Measurements from ENCODE around the gene NFAT5.

GRCh38 chr16:69621225-69621624 lies 55.5 kb downstream of the NFAT5 start:
- TF ChIP-seq POLR2A (IDR thresholded peaks at IDR 0.05): no peak
- no peak for TF ChIP-seq CTCF (IDR thresholded peaks at IDR 0.05)
